Natural killer cell treated with Interleukin-12 subunit alpha and Interleukin-12 subunit beta and Interleukin-15 and Interleukin-18, amount 100 ng/mL, for 72 hours (primary cell): ENCODE results near the gene FTSJ3. TPM values are rescaled to one million over a fixed set of nuclear protein-coding genes. Genes with fewer than 3 reads are reported as not detected.
"Not testable (repeated sequence)": the region's sequence is repeated elsewhere in the genome, so short reads cannot be mapped to it uniquely, and the experiment has no call there.

ENCODE experiments used
- ATAC-seq, 2 donors: fragments of 150-1000 bp; cut with Tn5 transposase in 1 of 2; sonication (Bioruptor Pico), chemical (Tn5 transposase) in 1 of 2; 2 replicates each; pipeline ENCODE4 v1.10.0; 2021
- DNase-seq: peaks from one replicate; pipeline ENCODE4 v3.0.0; 2022; ENCODE audit warnings: low spot score
- H3K27ac Mint-ChIP-seq, 2 donors: 1 replicate in 1 of 2; 2 replicates in 1 of 2; pipeline ENCODE4 v1.8.0; 2022; ENCODE audit warnings: mixed read lengths in 2 of 2, mild to moderate bottlenecking in 1 of 2, moderate library complexity in 1 of 2
- H3K27me3 Mint-ChIP-seq, 2 donors: 1 replicate in 1 of 2; 2 replicates in 1 of 2; pipeline ENCODE4 v1.8.0; 2022; ENCODE audit warnings: mixed read lengths in 2 of 2
- H3K36me3 Mint-ChIP-seq: one replicate; pipeline ENCODE4 v1.8.0; 2022; ENCODE audit warnings: mixed read lengths
- H3K4me1 Mint-ChIP-seq, 2 donors: 1 replicate in 1 of 2; 2 replicates in 1 of 2; pipeline ENCODE4 v1.8.0; 2022; ENCODE audit warnings: low read depth in 2 of 2, mixed read lengths in 2 of 2, mild to moderate bottlenecking in 1 of 2
- H3K4me3 Mint-ChIP-seq: one replicate; pipeline ENCODE4 v1.8.0; 2022; ENCODE audit warnings: mixed read lengths
- H3K9me3 Mint-ChIP-seq: 2 replicates; pipeline ENCODE4 v1.8.0; 2022; ENCODE audit warnings: mixed read lengths
- total RNA-seq, 2 donors: library from RNA; stranded (reverse); gene quantifications; one replicate each; pipeline ENCODE4 v1.2.3, GENCODE V29; 2022

Gene FTSJ3
- total RNA-seq, 2 donors from 2014 or later: 74.2 to 116 TPM

- Mint-ChIP-seq H3K9me3 (no peaks in the 10 kb centered on the region), H3K36me3 (peaks cover 49% of the 10 kb centered on the region), H3K4me1 (no peaks in the 10 kb centered on the region), H3K27me3 (no peaks in the 10 kb centered on the region), H3K27ac (no peak overlapping the region), H3K4me3 (no peak overlapping the region)
- ATAC-seq (no peak), DNase-seq (no peak)
These were observed 17.5 kb downstream of the FTSJ3 start for GRCh38 chr17:63809970-63810369.

GRCh38 chr17:63805591-63805990 is 21.9 kb downstream of the FTSJ3 start:
- Mint-ChIP-seq H3K4me3 (no peak overlapping the region), H3K27me3 (no peaks in the 10 kb centered on the region), H3K36me3 (peaks cover 42% of the 10 kb centered on the region), H3K27ac (peak overlapping the region in 1 of 2 donors; percentile 72), H3K4me1 (no peaks in the 10 kb centered on the region), H3K9me3 (no peaks in the 10 kb centered on the region)
- ATAC-seq (no peak), DNase-seq (no peak)

GRCh38 chr17:63804328-63804727 is 23.1 kb downstream of the FTSJ3 start:
- no peak overlapping the region for H3K4me3 Mint-ChIP-seq
- no peaks in the 10 kb centered on the region for H3K27me3 Mint-ChIP-seq
- no peak for DNase-seq
- peaks cover 47% of the 10 kb centered on the region for H3K36me3 Mint-ChIP-seq
- H3K4me1 Mint-ChIP-seq: no peaks in the 10 kb centered on the region
- H3K27ac Mint-ChIP-seq: no peak overlapping the region
- no peaks in the 10 kb centered on the region for H3K9me3 Mint-ChIP-seq
- no peak for ATAC-seq

GRCh38 chr17:63800783-63801182 is 26.7 kb downstream of the FTSJ3 start:
- H3K36me3 Mint-ChIP-seq: peaks cover 41% of the 10 kb centered on the region
- H3K27ac Mint-ChIP-seq: no peak overlapping the region
- H3K27me3 Mint-ChIP-seq: no peaks in the 10 kb centered on the region

GRCh38 chr17:63798572-63799106 is 28.8 kb downstream of the FTSJ3 start:
- H3K4me3 Mint-ChIP-seq: no peak overlapping the region
- DNase-seq (no peak), ATAC-seq (no peak)
- H3K4me1 Mint-ChIP-seq: no peaks in the 10 kb centered on the region
- H3K27me3 Mint-ChIP-seq: no peaks in the 10 kb centered on the region
- no peak overlapping the region for H3K27ac Mint-ChIP-seq
- no peaks in the 10 kb centered on the region for H3K9me3 Mint-ChIP-seq
- peaks cover 39% of the 10 kb centered on the region for H3K36me3 Mint-ChIP-seq

More at GRCh38 chr17:63800783-63801182, 26.7 kb downstream of the FTSJ3 start:
- ATAC-seq (no peak), DNase-seq (no peak)
- Mint-ChIP-seq H3K9me3 (no peaks in the 10 kb centered on the region), H3K4me3 (no peak overlapping the region), H3K4me1 (no peaks in the 10 kb centered on the region)

- not testable (repeated sequence) for H3K9me3 Mint-ChIP-seq, DNase-seq, ATAC-seq, H3K27ac Mint-ChIP-seq, H3K4me1 Mint-ChIP-seq, H3K27me3 Mint-ChIP-seq, H3K4me3 Mint-ChIP-seq
- H3K36me3 Mint-ChIP-seq: peaks cover 41% of the 10 kb centered on the region
These were observed 31.1 kb downstream of the FTSJ3 start for GRCh38 chr17:63796375-63796774.

GRCh38 chr17:63792055-63792729 is 35.3 kb downstream of the FTSJ3 start:
- no peak overlapping the region for H3K27ac Mint-ChIP-seq
- H3K27me3 Mint-ChIP-seq: no peaks in the 10 kb centered on the region
- ATAC-seq: no peak
- H3K4me3 Mint-ChIP-seq: no peak overlapping the region
- no peak for DNase-seq
- H3K9me3 Mint-ChIP-seq: no peaks in the 10 kb centered on the region
- no peaks in the 10 kb centered on the region for H3K4me1 Mint-ChIP-seq
- peaks cover 15% of the 10 kb centered on the region for H3K36me3 Mint-ChIP-seq

GRCh38 chr17:63790057-63790456 is 37.4 kb downstream of the FTSJ3 start:
- Mint-ChIP-seq H3K27ac (no peak overlapping the region), H3K4me3 (no peak overlapping the region), H3K27me3 (no peaks in the 10 kb centered on the region), H3K9me3 (no peaks in the 10 kb centered on the region), H3K4me1 (no peaks in the 10 kb centered on the region), H3K36me3 (peaks cover 15% of the 10 kb centered on the region)
- no peak for ATAC-seq
- no peak for DNase-seq

GRCh38 chr17:63786971-63787711 is 40.3 kb downstream of the FTSJ3 start:
- H3K9me3 Mint-ChIP-seq: no peaks in the 10 kb centered on the region
- H3K36me3 Mint-ChIP-seq: peaks cover 11% of the 10 kb centered on the region
- H3K27me3 Mint-ChIP-seq: no peaks in the 10 kb centered on the region
- no peak for DNase-seq
- no peak for ATAC-seq
- H3K4me1 Mint-ChIP-seq: peaks cover 15 to 16% of the 10 kb centered on the region in 2 donors
- H3K4me3 Mint-ChIP-seq: no peak overlapping the region
- H3K27ac Mint-ChIP-seq: no peak overlapping the region

- Mint-ChIP-seq H3K4me1 (peaks cover 18 to 19% of the 10 kb centered on the region in 2 donors), H3K36me3 (peaks cover 12% of the 10 kb centered on the region), H3K9me3 (no peaks in the 10 kb centered on the region), H3K4me3 (no peak overlapping the region), H3K27ac (no peak overlapping the region), H3K27me3 (no peaks in the 10 kb centered on the region)
- DNase-seq: no peak
- no peak for ATAC-seq
These were observed 41.3 kb downstream of the FTSJ3 start for GRCh38 chr17:63786117-63786516.

- DNase-seq (no peak), ATAC-seq (no peak)
- Mint-ChIP-seq H3K36me3 (peaks cover 12% of the 10 kb centered on the region), H3K9me3 (no peaks in the 10 kb centered on the region), H3K4me1 (peaks cover 23% of the 10 kb centered on the region in 2 donors), H3K27me3 (no peaks in the 10 kb centered on the region), H3K4me3 (no peak overlapping the region), H3K27ac (no peak overlapping the region)
These were observed 41.9 kb downstream of the FTSJ3 start for GRCh38 chr17:63785556-63785955.

GRCh38 chr17:63783522-63783921 is 43.9 kb downstream of the FTSJ3 start:
- H3K27ac Mint-ChIP-seq: no peak overlapping the region
- peaks cover 35 to 36% of the 10 kb centered on the region in 2 donors for H3K4me1 Mint-ChIP-seq
- no peak overlapping the region for H3K4me3 Mint-ChIP-seq
- DNase-seq (no peak), ATAC-seq (no peak)
- H3K27me3 Mint-ChIP-seq: no peaks in the 10 kb centered on the region
- H3K36me3 Mint-ChIP-seq: peaks cover 17% of the 10 kb centered on the region
- no peaks in the 10 kb centered on the region for H3K9me3 Mint-ChIP-seq

GRCh38 chr17:63780928-63781327 is 46.5 kb downstream of the FTSJ3 start:
- Mint-ChIP-seq H3K4me3 (no peak overlapping the region), H3K36me3 (peaks cover 17% of the 10 kb centered on the region), H3K27me3 (no peaks in the 10 kb centered on the region), H3K27ac (no peak overlapping the region), H3K9me3 (no peaks in the 10 kb centered on the region), H3K4me1 (peaks cover 41 to 44% of the 10 kb centered on the region in 2 donors)
- ATAC-seq: no peak
- no peak for DNase-seq

GRCh38 chr17:63780507-63780906 is 47.0 kb downstream of the FTSJ3 start:
- Mint-ChIP-seq H3K27me3 (no peaks in the 10 kb centered on the region), H3K27ac (no peak overlapping the region), H3K9me3 (no peaks in the 10 kb centered on the region), H3K36me3 (peaks cover 18% of the 10 kb centered on the region), H3K4me3 (no peak overlapping the region), H3K4me1 (peaks cover 45 to 46% of the 10 kb centered on the region in 2 donors)
- DNase-seq (no peak), ATAC-seq (no peak)
